A673 (cell line): Measurements from ENCODE around the gene TMEM223. TPM values are rescaled to one million over a fixed set of nuclear protein-coding genes. Genes with fewer than 3 reads are reported as not detected.

Source experiments
- BruUV-seq: library from RNA; stranded (reverse); fragments of 400-500 nt; replicated peaks from 2 replicates; lab custom pipeline; 2021; lab: Mats Ljungman, UMichigan
- CTCF ChIA-PET: fragments of 300-600 bp; sonication (Branson Sonifier 250); formaldehyde crosslinking; loops from one replicate; lab custom pipeline; 2022; ENCODE audit warnings: antibody characterized with exemption; lab: Charles Lee
- POLR2A ChIA-PET: fragments of 300-600 bp; sonication (Branson Sonifier 250); formaldehyde crosslinking; loops from one replicate; lab custom pipeline; 2022; ENCODE audit warnings: antibody characterized with exemption; ENCODE audit not compliant: low non-redundant PET; lab: Charles Lee
- DNase-seq: peaks from one replicate; pipeline ENCODE4 v3.0.0-alpha.2; 2015; ENCODE audit warnings: low spot score
- H3K27ac ChIP-seq: fragments of 200-600 bp; sonication (generic); 2 replicates; pipeline ENCODE4 v1.5.1; 2016; ENCODE audit warnings: mixed run types, low read depth, mild to moderate bottlenecking, mixed read lengths, antibody characterized with exemption, low read length; ENCODE audit not compliant: poor library complexity, severe bottlenecking
- H3K27me3 ChIP-seq: fragments of 200-600 bp; sonication (generic); replicated peaks from 2 replicates; pipeline ENCODE4 v1.6.1; 2017; ENCODE audit warnings: mixed run types, low read depth, mild to moderate bottlenecking, mixed read lengths, antibody characterized with exemption, low read length; ENCODE audit not compliant: insufficient read depth, poor library complexity
- H3K36me3 ChIP-seq: fragments of 200-600 bp; sonication (generic); 2 replicates; pipeline ENCODE4 v1.6.1; 2016; ENCODE audit warnings: mixed run types, mild to moderate bottlenecking, mixed read lengths, antibody characterized with exemption, low read length; ENCODE audit not compliant: insufficient read depth, poor library complexity, severe bottlenecking
- H3K4me1 ChIP-seq: fragments of 200-600 bp; sonication (generic); 2 replicates; pipeline ENCODE4 v1.6.1; 2017; ENCODE audit warnings: mixed run types, mild to moderate bottlenecking, mixed read lengths, antibody characterized with exemption, low read length; ENCODE audit not compliant: insufficient read depth, poor library complexity, severe bottlenecking
- H3K4me3 ChIP-seq: fragments of 200-600 bp; sonication (generic); 2 replicates; pipeline ENCODE4 v1.5.1; 2016; ENCODE audit warnings: low read depth, mixed run types, mild to moderate bottlenecking, mixed read lengths, low read length; ENCODE audit not compliant: poor library complexity, severe bottlenecking
- H3K9me3 ChIP-seq: fragments of 200-600 bp; sonication (generic); 2 replicates; pipeline ENCODE4 v1.6.1; 2016; ENCODE audit warnings: mixed run types, low read depth, mild to moderate bottlenecking, mixed read lengths, antibody characterized with exemption, low read length; ENCODE audit not compliant: poor library complexity, severe bottlenecking
- EZH2 ChIP-seq: fragments of 200-600 bp; sonication (generic); IDR thresholded peaks from 2 replicates; pipeline ENCODE4 v1.6.1; 2017; ENCODE audit warnings: borderline replicate concordance, low read depth, mild to moderate bottlenecking, mixed read lengths, antibody characterized with exemption, low read length; ENCODE audit not compliant: poor library complexity, severe bottlenecking
- intact Hi-C: fragments of 100-400 bp; cut with micrococcal nuclease; formaldehyde crosslinking; loops from one replicate; pipeline ENCODE4 v1.10.0; 2022; ENCODE audit not compliant: unreplicated experiment
- total RNA-seq: library from RNA; stranded (reverse); gene quantifications from 2 replicates; pipeline ENCODE4 v1.2.3, GENCODE V29; 2021
- TF ChIP-seq, protein P1 (sequence below): fragments of 300-800, 200-600 bp; sonication (generic); conservative IDR thresholded peaks from 2 replicates; pipeline ENCODE4 v1.5.1; 2017; ENCODE audit warnings: low read depth, mild to moderate bottlenecking, antibody characterized with exemption, low read length, moderate library complexity, mixed read lengths

Gene TMEM223
- total RNA-seq, 1 experiment from 2014 or later: 29.3 TPM

DNA sequence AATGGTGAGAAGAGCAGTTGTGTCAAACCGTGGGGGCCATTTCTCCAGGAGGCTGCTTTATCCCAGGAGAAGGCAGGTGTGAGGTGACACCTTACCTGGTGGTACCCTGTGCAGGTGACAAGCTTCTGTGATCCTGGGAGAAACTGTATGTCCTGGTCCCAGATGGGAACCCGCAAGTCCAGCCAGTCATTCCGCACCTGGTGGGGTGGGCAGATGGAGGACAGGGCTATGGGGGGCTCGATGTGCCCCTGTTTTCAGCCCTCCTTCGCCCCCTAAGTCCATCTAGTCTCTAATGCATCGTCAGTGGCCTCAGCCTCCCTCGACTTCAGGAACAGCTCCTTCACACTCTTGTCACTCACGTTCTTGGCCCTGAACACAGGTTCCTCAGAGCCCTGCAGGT is 43.5 kb upstream of the TMEM223 start:
- no peaks in the 10 kb centered on the region for H3K9me3 ChIP-seq
- TF ChIP-seq, protein P1, sequence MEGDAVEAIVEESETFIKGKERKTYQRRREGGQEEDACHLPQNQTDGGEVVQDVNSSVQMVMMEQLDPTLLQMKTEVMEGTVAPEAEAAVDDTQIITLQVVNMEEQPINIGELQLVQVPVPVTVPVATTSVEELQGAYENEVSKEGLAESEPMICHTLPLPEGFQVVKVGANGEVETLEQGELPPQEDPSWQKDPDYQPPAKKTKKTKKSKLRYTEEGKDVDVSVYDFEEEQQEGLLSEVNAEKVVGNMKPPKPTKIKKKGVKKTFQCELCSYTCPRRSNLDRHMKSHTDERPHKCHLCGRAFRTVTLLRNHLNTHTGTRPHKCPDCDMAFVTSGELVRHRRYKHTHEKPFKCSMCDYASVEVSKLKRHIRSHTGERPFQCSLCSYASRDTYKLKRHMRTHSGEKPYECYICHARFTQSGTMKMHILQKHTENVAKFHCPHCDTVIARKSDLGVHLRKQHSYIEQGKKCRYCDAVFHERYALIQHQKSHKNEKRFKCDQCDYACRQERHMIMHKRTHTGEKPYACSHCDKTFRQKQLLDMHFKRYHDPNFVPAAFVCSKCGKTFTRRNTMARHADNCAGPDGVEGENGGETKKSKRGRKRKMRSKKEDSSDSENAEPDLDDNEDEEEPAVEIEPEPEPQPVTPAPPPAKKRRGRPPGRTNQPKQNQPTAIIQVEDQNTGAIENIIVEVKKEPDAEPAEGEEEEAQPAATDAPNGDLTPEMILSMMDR: no peak
- TF ChIP-seq EZH2: no peak
- no peak overlapping the region for H3K4me3 ChIP-seq
- peaks cover 48% of the 10 kb centered on the region for H3K36me3 ChIP-seq
- ChIA-PET CTCF (no interaction called here), POLR2A (no interaction called here)
- intact Hi-C loops: no loop called here
- no peak overlapping the region for H3K27ac ChIP-seq
- BruUV-seq: no TSS peak
- DNase-seq: no peak
- no peaks in the 10 kb centered on the region for H3K27me3 ChIP-seq
- peaks cover 9% of the 10 kb centered on the region for H3K4me1 ChIP-seq

- peaks cover 7% of the 10 kb centered on the region for H3K4me1 ChIP-seq
- ChIA-PET POLR2A (interaction anchor here (0.6 to 1.6 kb wide), 4 partner anchors 9 to 261 kb away, joined by 3 to 26 read pairs (median 8); no protein-coding TSS in a partner anchor), CTCF (interaction anchor here (0.5 to 1.2 kb wide), 5 partner anchors 24 to 89 kb away, joined by 3 to 7 read pairs (median 5); no protein-coding TSS in a partner anchor)
- peak within 1 kb of the TSS; percentile 70 for H3K4me3 ChIP-seq
- TSS peak; percentile 83 for BruUV-seq
- intact Hi-C loops: loop anchor here (5.0 kb wide), 1 partner anchor 40 kb away; the partner anchor contains the start of gene TMEM223
- no peak for DNase-seq
- peaks cover 46% of the 10 kb centered on the region for H3K36me3 ChIP-seq
- peak within 1 kb of the TSS; percentile 91 for H3K27ac ChIP-seq
- no peaks in the 10 kb centered on the region for H3K27me3 ChIP-seq
- TF ChIP-seq, protein P1: no peak
- no peak for TF ChIP-seq EZH2
- no peaks in the 10 kb centered on the region for H3K9me3 ChIP-seq
These were observed 40.8 kb upstream of the TMEM223 start, which contains the start of gene TEX54 for GRCh38 chr11:62832336-62833234. TEX54 (minus strand) TSS chr11:62832841.

DNA sequence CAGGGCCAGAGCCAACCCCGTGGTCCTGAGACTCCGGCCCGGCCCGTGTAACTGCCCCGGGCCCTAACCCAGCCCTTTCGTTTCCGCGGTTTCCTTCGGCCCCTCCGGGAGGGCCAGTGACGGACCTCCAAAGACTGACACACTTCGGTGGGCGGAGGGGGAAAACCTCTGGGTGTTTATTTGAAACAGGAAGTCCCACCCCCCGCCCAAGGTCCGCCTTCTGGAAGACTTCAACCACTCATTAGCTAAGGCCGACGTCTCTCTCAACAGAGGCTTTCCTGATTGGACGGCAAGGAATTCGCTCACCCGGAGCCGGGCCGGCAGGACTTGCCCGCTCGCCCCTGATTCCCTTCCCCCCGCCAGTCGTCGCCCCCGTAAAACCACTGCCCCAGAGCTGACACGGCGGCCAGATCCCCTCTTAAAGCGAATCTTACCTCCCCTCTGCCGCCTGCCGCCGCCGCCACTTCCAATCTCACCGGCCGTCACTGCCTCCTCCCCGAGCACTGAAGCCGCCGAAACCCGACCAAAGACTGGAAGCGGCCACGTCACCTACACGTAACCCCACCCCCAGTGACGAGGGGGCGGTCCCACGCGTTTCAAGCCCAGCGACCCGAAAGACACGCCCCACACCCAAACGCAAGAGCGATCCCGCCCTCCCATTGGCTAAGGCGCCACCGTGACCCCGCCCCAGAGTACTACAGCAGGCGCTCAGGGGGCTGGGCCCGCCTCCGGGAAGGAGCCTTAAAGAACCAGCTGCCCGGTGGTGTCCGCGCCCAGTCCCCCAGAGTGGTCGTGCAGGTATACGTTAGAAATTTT is 39.9 kb upstream of the TMEM223 start, which contains the start of gene STX5:
TSS of gene STX5 (minus strand) at position 532 of the 816 bp plus-strand sequence. CDS start 808 bp downstream, outside the sequence.
- peak within 1 kb of the TSS; percentile 70 for H3K4me3 ChIP-seq
- TF ChIP-seq, protein P1: no peak
- no peak for TF ChIP-seq EZH2
- TSS peak; percentile 46 for BruUV-seq
- ChIA-PET CTCF (interaction anchor here (0.5 to 1.2 kb wide), 6 partner anchors 24 to 88 kb away, joined by 3 to 7 read pairs (median 5); partner anchors contain the start of gene TAF6L), POLR2A (interaction anchor here (0.6 to 1.6 kb wide), 9 partner anchors 9 to 260 kb away, joined by 3 to 26 read pairs (median 6); partner anchors contain the start of genes HNRNPUL2 and ZBTB3)
- intact Hi-C loops: loop anchor here (5.0 kb wide), 1 partner anchor 39 kb away; the partner anchor contains the start of gene TMEM223
- H3K4me1 ChIP-seq: peaks cover 7% of the 10 kb centered on the region
- no peaks in the 10 kb centered on the region for H3K9me3 ChIP-seq
- no peaks in the 10 kb centered on the region for H3K27me3 ChIP-seq
- peak; percentile 100 for DNase-seq
- peak within 1 kb of the TSS; percentile 91 for H3K27ac ChIP-seq
- H3K36me3 ChIP-seq: peaks cover 46% of the 10 kb centered on the region
